ENCODE data around the gene MGRN1.

DNA sequence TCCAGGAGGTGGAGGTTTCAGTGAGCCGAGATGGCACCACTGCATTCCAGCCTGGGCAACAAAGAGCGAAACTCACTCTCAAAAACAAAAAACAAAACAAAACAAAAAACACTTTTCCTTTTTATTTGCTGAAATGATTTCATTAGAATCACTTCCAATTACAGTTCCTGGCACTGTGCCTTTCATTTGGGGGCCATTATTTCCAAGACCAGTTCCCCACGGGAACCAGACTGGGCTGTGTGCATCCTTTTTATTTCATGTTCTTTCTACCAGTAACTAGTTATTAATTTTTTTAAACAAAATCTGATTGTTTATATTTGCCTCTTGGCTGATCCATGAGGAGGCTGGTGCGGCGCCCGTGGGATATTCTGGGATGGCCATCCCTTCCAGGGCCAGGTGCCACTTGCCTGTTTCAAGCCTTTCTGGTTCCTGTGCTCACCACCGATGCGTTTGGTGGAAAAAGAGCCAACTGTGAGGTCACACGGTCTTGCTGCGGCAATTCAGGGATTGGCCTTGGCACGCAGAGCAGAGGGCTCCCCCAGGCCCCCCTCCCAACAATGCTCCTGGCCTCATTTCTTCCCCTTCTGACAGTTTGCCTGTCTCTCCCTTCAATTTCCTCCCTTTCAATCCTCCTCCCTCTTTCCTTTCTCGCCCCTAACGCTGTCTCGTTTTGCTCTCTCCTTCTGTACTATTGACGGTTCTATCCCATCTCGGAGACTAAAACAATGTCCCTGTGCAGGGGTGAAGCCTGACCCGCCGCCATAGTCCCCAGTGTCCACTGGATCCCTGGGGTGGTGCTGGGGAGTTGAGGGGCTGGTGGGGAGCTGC, 23.4 kb upstream of the MGRN1 start:
- TF ChIP-seq GATA2 (IDR thresholded peaks at IDR 0.05; ENCODE audit: low read depth, low read length) (no peak), GATA3 (IDR thresholded peaks at IDR 0.05; ENCODE audit: low read depth, low read length) (no peak)
